HCT116 (cell line): ENCODE measurements around the gene FCAMR. TPM values are rescaled to one million over a fixed set of nuclear protein-coding genes. Genes with fewer than 3 reads are reported as not detected.

Source experiments
- ATAC-seq: fragments of 200-7000 bp; cut with Tn5 transposase; 2 replicates; pipeline ENCODE4 v1.9.1; 2020; ENCODE audit warnings: mild to moderate bottlenecking, moderate library complexity
- BruUV-seq: library from RNA; stranded (reverse); fragments of 400-500 nt; replicated peaks from 2 replicates; lab custom pipeline; 2021; lab: Mats Ljungman, UMichigan
- CTCF ChIA-PET: fragments of 300-600 bp; sonication (Branson Sonifier 250); formaldehyde crosslinking; loops from one replicate; lab custom pipeline; 2021; ENCODE audit warnings: antibody characterized with exemption; lab: Charles Lee
- POLR2A ChIA-PET: fragments of 300-600, 350-600 bp; sonication (Branson Sonifier 250); formaldehyde crosslinking; loops from one replicate; lab custom pipeline; 2021; ENCODE audit warnings: antibody characterized with exemption; lab: Charles Lee
- RAD21 ChIA-PET, 2 experiments: fragments of 300-600 bp; sonication (Branson Sonifier 250); formaldehyde crosslinking; loops; one replicate each; lab custom pipeline; 2023; ENCODE audit warnings: low total read pairs in 2 of 2; ENCODE audit not compliant: uncharacterized antibody in 2 of 2, unreplicated experiment in 2 of 2, low non-redundant PET in 1 of 2; lab: Charles Lee
- DNase-seq: peaks from one replicate; pipeline ENCODE4 v3.0.0-alpha.2; 2010; ENCODE audit warnings: low read depth, low spot score
- H2AFZ ChIP-seq: fragments of 200-600 bp; shearing (Covaris generic), sonication (generic); 2 replicates; pipeline ENCODE4 v1.6.1; 2017; ENCODE audit warnings: low read depth, mixed run types, mixed read lengths, antibody characterized with exemption, low read length; ENCODE audit not compliant: poor library complexity, severe bottlenecking
- H3K27ac ChIP-seq: 2 replicates; pipeline ENCODE4 v1.5.1; 2012; ENCODE audit warnings: low read depth, low read length
- H3K27me3 ChIP-seq: fragments of 200-600 bp; sonication (generic); 2 replicates; pipeline ENCODE4 v1.6.1; 2016; ENCODE audit warnings: mixed run types, low read length, mixed read lengths; ENCODE audit not compliant: insufficient read depth
- H3K36me3 ChIP-seq, 2 experiments: fragments of 200-500 bp in 1 of 2; fragments of 200-600 bp in 1 of 2; sonication (Bioruptor generic) in 1 of 2; sonication (generic) in 1 of 2; 2 replicates each; pipeline versions ENCODE4 v1.5.1 to v1.6.1; 2014 to 2016; ENCODE audit warnings: low read length in 2 of 2, inconsistent platforms in 1 of 2, mixed read lengths in 1 of 2, mixed run types in 1 of 2; ENCODE audit not compliant: insufficient read depth in 2 of 2, control insufficient read depth in 1 of 2
- H3K4me1 ChIP-seq, 2 experiments: fragments of 200-600 bp in 1 of 2; sonication (generic) in 1 of 2; 2 replicates each; pipeline versions ENCODE4 v1.5.1 to v1.6.1; 2012 to 2017; ENCODE audit warnings: low read length in 2 of 2, inconsistent platforms in 1 of 2, mild to moderate bottlenecking in 1 of 2, mixed read lengths in 1 of 2, mixed run types in 1 of 2, moderate library complexity in 1 of 2; ENCODE audit not compliant: insufficient read depth in 2 of 2, control insufficient read depth in 1 of 2
- H3K4me2 ChIP-seq: fragments of 200-600 bp; sonication (generic); 2 replicates; pipeline ENCODE4 v1.6.1; 2017; ENCODE audit warnings: mixed run types, low read length, mixed read lengths
- H3K4me3 ChIP-seq, 2 experiments: fragments of 200-600 bp in 1 of 2; sonication (generic) in 1 of 2; replicated peaks in 1 of 2; 2 replicates each; pipeline ENCODE4 v1.5.1; 2011 to 2016; ENCODE audit warnings: low read length in 2 of 2, control low read depth in 1 of 2, low read depth in 1 of 2, mild to moderate bottlenecking in 1 of 2, mixed read lengths in 1 of 2, mixed run types in 1 of 2
- H3K79me2 ChIP-seq: fragments of 200-600 bp; sonication (generic); 2 replicates; pipeline ENCODE4 v1.6.1; 2017; ENCODE audit warnings: mild to moderate bottlenecking, mixed run types, low read length, moderate library complexity, mixed read lengths; ENCODE audit not compliant: insufficient read depth
- H3K9ac ChIP-seq: fragments of 200-600 bp; sonication (generic); 2 replicates; pipeline ENCODE4 v1.6.1; 2016; ENCODE audit warnings: low read length, mixed read lengths
- H3K9me2 ChIP-seq: fragments of 200-600 bp; sonication (generic), shearing (Covaris generic); 2 replicates; pipeline ENCODE4 v1.6.1; 2017; ENCODE audit warnings: mixed run types, mild to moderate bottlenecking, moderate library complexity; ENCODE audit not compliant: insufficient read depth
- H3K9me3 ChIP-seq, 2 experiments: fragments of 200-500 bp in 1 of 2; fragments of 200-600 bp in 1 of 2; sonication (Bioruptor generic) in 1 of 2; sonication (generic) in 1 of 2; 2 replicates each; pipeline ENCODE4 v1.6.1; 2014 to 2017; ENCODE audit warnings: low read length in 2 of 2, mixed read lengths in 2 of 2, inconsistent platforms in 1 of 2, low read depth in 1 of 2, mild to moderate bottlenecking in 1 of 2, mixed run types in 1 of 2, moderate library complexity in 1 of 2; ENCODE audit not compliant: control insufficient read depth in 1 of 2, insufficient read depth in 1 of 2
- H4K20me1 ChIP-seq: fragments of 200-600 bp; sonication (generic), shearing (Covaris generic); 2 replicates; pipeline ENCODE4 v1.6.1; 2017; ENCODE audit warnings: mixed run types, mild to moderate bottlenecking, moderate library complexity; ENCODE audit not compliant: insufficient read depth
- CBX3 ChIP-seq: IDR thresholded peaks from 2 replicates; pipeline ENCODE4 v1.6.1; 2012; ENCODE audit warnings: low read depth
- ELF1 ChIP-seq: IDR thresholded peaks from 2 replicates; pipeline ENCODE4 v1.6.1; 2012; ENCODE audit warnings: low read depth, borderline replicate concordance
- EZH2 ChIP-seq: fragments of 200-600 bp; sonication (generic); IDR thresholded peaks from 2 replicates; pipeline ENCODE4 v1.6.1; 2017; ENCODE audit warnings: antibody characterized with exemption, mixed run types
- POLR2AphosphoS5 ChIP-seq: IDR thresholded peaks from 2 replicates; pipeline ENCODE4 v1.6.1; 2011; ENCODE audit warnings: mild to moderate bottlenecking, low read depth, low read length, moderate library complexity
- RAD21 ChIP-seq: IDR thresholded peaks from 2 replicates; pipeline ENCODE4 v1.6.1; 2012; ENCODE audit warnings: low read depth, mild to moderate bottlenecking
- SIN3A ChIP-seq: IDR thresholded peaks from 2 replicates; pipeline ENCODE4 v1.6.1; 2012; ENCODE audit warnings: low read depth
- TCF7L2 ChIP-seq: IDR thresholded peaks from 2 replicates; pipeline ENCODE4 v1.7.0; 2011; ENCODE audit warnings: borderline replicate concordance, inconsistent platforms; ENCODE audit not compliant: insufficient read depth, insufficient read length; ENCODE audit errors: extremely low read depth
- ZBTB33 ChIP-seq: IDR thresholded peaks from 2 replicates; pipeline ENCODE4 v1.6.1; 2011; ENCODE audit warnings: mild to moderate bottlenecking, low read length, moderate library complexity; ENCODE audit not compliant: insufficient replicate concordance; ENCODE audit errors: extremely low read depth
- intact Hi-C: fragments of 100-400 bp; cut with micrococcal nuclease; formaldehyde crosslinking; loops from 2 replicates; pipeline ENCODE4 v1.10.0; 2022
- total RNA-seq: library from RNA; stranded (reverse); gene quantifications from one replicate; pipeline ENCODE4 v1.2.1, GENCODE V29; 2021; ENCODE audit not compliant: unreplicated experiment
- TF ChIP-seq, protein P1 (sequence below): IDR thresholded peaks from 2 replicates; pipeline ENCODE4 v1.6.1; 2012

Gene FCAMR
- total RNA-seq, 1 experiment from 2014 or later, result not detected

DNA sequence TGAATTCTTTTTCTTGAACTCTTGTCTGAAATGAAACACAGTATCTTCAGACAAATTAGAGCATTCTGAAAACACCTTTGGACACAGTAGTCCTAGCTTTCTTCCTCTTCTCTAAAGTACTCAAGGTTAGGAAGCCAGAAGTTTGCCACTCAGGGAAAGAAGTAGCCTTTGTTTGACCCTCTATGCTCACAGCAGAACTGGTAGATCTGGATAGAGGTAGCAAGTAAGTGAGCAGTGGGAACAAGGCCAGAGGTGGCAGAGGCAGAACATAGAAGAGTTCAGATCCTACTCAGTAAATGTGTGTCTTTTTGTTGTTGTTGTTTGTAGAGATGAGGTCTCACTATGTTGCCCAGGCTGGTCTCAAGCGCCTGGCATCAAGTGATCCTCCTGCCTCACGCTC is 16.6 kb downstream of the FCAMR start:
- H3K36me3 ChIP-seq, result no peaks in the 10 kb centered on the region
- ChIA-PET RAD21 (no interaction called here), CTCF (no interaction called here), POLR2A (no interaction called here)
- no TSS peak for BruUV-seq
- no peak for ATAC-seq
- H2AFZ ChIP-seq, result no peak overlapping the region
- no peaks in the 10 kb centered on the region for H4K20me1 ChIP-seq
- TF ChIP-seq SIN3A (no peak), ELF1 (no peak), EZH2 (no peak), POLR2AphosphoS5 (no peak)
- TF ChIP-seq, protein P1, sequence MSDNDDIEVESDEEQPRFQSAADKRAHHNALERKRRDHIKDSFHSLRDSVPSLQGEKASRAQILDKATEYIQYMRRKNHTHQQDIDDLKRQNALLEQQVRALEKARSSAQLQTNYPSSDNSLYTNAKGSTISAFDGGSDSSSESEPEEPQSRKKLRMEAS, result no peak
- no peak overlapping the region for H3K4me2 ChIP-seq
- H3K9me3 ChIP-seq, result no peaks in the 10 kb centered on the region
- intact Hi-C loops, result no loop called here
- no peak overlapping the region for H3K27ac ChIP-seq
- H3K4me1 ChIP-seq, result no peaks in the 10 kb centered on the region
- H3K79me2 ChIP-seq, result no peaks in the 10 kb centered on the region
- H3K9ac ChIP-seq, result no peak overlapping the region
- no peaks in the 10 kb centered on the region for H3K9me2 ChIP-seq
- H3K27me3 ChIP-seq, result no peaks in the 10 kb centered on the region
- H3K4me3 ChIP-seq, result no peak overlapping the region
- no peak for DNase-seq

DNA sequence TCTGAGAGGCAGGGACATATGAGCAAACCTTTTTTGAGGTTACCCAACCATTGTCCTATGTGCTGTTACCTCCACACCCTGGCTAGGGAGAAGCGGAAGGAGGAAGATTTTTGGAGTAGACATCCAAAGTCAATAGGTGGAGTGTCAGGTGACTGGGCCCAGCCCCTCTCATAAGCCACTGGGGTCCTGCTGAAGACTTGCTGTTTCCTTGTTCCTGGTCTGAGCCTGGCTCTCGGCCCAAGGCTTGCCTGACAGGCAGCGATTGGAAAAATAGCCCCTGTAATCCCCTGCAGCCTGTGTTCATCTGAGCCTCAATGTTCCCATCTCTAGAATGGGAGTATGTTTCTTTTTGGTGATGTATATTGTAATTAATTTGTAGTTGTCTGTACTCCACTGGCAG is 17.1 kb downstream of the FCAMR start:
- RAD21 ChIA-PET, result no interaction called here
- Histone ChIP-seq H3K4me2 (no peak overlapping the region), H3K79me2 (no peaks in the 10 kb centered on the region), H2AFZ (no peak overlapping the region), H3K27ac (no peak overlapping the region)
- POLR2A ChIA-PET, result no interaction called here
- no peak for DNase-seq
- no peak for ATAC-seq
- no peak for TF ChIP-seq SIN3A
- TF ChIP-seq ELF1, result no peak
- TF ChIP-seq, protein P1, result no peak
- TF ChIP-seq RAD21, result no peak
- no peak for TF ChIP-seq TCF7L2
- TF ChIP-seq ZBTB33, result no peak
- no peak for TF ChIP-seq CBX3
- TF ChIP-seq, all 23 proteins: peak for 0
- no TSS peak for BruUV-seq
- intact Hi-C loops, result no loop called here
- Histone ChIP-seq H3K9ac (no peak overlapping the region), H3K9me3 (no peaks in the 10 kb centered on the region), H3K36me3 (no peaks in the 10 kb centered on the region), H3K4me3 (no peak overlapping the region), H4K20me1 (no peaks in the 10 kb centered on the region), H3K9me2 (no peaks in the 10 kb centered on the region), H3K27me3 (no peaks in the 10 kb centered on the region), H3K4me1 (no peaks in the 10 kb centered on the region)
- CTCF ChIA-PET, result no interaction called here
